GM21360 (cell line): ENCODE measurements around the gene SRMS.
A peak's percentile ranks its signal among the peaks of the same experiment; 100 is the strongest.

Experiments
- ATAC-seq: cut with Tn5 transposase; IDR thresholded peaks from one replicate; pipeline ENCODE4 v1.9.1; 2021; ENCODE audit warnings: mild to moderate bottlenecking, moderate library complexity; ENCODE audit not compliant: unreplicated experiment

SRMS gene

DNA sequence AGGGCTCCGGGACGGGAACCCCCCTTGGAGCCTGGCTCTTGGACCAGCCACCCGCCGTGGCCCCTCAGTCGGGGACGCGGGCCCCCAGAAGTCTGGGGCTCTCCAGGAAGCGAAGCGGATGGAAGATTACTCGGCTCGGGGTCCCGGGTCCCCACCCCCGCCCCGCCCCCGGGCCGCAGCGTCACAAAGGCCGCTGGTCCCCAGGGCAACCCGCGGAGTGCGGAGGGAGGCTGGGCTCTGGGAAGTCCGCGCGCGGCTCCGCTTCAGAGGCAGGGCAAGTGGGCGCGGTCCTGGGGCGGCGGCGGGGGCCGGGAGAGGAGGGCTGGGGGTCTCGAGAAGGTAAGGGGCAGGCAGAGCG lies 6.4 kb upstream of the SRMS start, which contains the start of gene FNDC11:
TSS of gene FNDC11 (plus strand) at position 227 of the 358 bp plus-strand sequence. CDS start 1,505 bp downstream, outside the sequence.
- peak; percentile 22 for ATAC-seq

DNA sequence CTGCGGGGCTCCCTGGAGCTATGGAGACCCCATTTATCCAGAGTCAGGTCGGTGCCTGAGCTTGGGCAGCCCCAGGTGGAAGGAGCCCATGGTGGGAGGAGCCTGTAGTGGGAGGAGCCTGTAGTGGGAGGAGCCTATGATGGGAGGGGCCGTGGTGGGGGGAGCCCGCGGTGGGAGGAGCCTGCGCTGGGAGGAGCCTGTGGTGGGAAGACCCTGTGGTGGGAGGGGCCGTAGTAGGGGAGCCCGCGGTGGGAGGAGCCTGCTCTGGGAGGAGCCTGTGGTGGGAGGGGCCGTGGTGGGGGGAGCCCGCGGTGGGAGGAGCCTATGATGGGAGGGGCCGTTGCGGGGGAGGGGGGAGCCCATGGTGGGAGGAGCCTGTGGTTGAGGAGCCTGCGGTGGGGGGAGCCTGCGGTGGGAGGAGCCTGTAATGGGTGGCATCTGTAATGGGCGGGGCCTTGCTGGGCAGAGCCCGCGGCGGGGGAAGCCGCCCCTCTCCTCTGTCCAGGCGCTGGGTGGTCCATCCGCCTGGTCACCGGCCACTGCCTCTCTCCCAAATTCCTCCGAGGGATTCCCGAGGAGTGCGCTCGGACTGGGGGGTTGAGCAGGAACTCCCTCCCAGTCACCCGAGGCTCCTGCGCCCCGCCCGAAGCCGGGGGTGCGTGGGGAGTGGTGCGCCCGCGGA lies 5.8 kb upstream of the SRMS start:
- peak; percentile 46 for ATAC-seq

DNA sequence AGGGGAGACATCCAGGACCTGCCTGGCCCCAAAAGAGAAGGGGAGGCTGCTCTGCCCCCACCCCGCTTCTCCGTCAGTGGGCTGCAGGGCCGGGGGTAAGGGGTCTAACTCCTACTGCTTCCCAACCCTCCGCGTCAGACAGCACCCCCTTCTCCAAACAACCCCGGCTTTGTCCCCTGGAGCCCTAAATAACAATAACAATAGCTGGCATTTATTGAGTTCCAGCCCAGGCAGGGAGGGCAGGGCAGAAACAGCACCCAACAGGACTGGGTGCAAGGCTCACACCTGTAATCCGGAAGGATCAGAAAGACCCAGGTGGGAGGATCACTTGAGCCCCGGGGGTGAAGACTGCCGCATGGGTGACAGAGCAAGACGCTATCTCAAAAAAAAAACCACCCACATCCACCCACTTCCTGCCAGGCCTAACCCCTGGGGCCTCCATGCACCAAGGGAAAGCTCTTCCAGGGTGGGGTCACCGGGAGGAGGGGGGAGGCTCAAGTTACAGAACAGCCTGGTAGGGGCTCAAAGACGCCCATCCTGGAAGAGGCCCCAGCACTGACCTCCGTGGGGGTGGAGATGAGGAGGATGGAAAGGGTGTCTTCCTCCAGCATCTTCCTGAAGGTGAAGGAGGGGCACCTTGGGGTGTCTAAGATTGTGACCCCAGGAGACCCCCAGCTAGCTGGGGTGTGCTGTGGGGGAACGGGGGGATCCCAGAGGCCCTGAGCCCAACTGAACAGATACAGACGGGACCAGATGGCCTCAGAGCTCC lies 5.1 kb upstream of the SRMS start:
- peak; percentile 29 for ATAC-seq

DNA sequence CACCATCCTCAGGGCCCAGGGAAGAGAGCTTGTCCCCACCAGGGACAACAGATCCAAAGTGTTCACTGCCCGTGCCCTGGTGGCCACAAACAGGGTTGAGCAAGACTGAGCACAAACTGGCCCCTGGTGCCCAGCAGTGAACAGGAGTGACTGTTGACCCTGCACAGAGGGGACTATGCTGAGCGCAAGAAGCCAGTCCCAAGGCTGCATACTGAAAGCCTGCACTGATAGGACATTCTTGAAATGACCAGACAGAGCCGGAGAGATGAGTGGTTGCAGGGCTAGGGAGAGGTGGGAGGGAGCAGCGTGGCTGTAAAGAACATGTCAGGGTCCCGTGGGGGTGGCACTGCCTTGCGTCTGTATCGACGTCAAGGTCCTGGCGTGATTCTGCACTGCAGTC lies 3.5 kb upstream of the SRMS start:
- no peak for ATAC-seq

DNA sequence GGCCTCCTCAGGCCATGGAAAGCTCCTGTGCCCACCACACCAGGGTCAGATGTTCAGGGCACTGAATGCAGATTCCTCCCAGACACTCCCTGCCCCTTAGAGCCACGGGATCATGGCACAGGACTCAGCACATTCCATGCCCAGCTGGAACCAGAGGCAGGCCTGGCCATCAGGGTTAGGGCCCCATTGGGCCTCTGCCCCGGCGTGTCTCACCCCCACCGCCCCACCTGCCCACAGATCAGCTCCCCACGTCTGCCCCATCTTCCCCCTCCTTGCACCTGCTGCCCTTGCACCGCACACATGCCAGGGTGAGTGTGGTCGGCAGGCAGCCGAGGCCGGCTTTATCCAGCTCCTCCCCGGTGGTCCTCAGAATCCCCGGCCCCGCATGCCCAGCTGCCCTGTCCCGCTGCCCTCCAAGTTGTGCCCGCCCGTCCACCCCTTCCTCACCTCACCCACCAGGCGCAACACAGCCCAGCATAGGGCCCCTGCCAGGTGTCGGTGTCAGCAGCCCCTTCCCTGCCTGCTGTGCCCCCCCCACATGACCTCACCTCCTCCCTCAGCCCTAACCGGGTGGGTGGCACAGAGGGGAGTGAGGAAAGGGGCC lies 2.2 kb upstream of the SRMS start:
- ATAC-seq: no peak

DNA sequence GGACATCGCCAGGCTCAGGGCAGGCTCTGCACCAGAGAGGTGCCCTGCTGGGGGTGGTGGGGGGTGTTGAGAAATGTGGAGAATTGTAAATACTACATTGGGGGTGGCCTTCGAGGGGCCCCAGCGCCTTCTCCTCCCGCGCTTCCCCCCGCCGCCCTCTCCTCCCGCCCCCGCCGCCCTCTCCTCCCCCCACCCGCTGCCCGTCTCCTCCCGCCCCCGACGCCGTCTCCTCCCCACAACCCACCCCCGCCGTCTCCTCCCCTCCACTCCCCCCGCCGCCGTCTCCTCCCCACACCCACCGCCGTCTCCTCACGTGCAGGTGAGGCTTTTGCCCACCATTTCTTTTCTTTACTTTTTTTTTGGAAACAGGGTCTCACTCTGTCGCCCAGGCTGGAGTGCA lies 1.5 kb upstream of the SRMS start:
- ATAC-seq: no peak

DNA sequence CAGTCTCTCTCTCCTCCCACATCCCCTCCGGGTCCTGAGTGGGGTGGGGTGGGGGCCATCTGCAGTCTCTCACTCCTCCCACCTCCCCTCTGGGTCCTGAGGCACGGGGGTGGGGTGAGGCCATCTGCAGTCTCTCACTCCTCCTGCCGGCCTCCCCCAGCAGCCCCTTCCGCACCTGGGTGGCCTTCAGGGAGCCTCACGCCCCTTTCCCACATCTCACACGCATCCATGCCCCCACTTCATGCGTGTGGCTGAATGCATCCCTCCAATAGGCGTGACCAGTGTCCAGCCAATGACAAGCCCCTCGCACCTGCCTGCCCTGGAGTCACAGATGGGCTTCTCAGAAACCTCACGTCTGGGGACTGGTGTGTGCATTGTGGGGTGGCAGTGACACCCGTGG lies 993 bp upstream of the SRMS start:
- no peak for ATAC-seq

DNA sequence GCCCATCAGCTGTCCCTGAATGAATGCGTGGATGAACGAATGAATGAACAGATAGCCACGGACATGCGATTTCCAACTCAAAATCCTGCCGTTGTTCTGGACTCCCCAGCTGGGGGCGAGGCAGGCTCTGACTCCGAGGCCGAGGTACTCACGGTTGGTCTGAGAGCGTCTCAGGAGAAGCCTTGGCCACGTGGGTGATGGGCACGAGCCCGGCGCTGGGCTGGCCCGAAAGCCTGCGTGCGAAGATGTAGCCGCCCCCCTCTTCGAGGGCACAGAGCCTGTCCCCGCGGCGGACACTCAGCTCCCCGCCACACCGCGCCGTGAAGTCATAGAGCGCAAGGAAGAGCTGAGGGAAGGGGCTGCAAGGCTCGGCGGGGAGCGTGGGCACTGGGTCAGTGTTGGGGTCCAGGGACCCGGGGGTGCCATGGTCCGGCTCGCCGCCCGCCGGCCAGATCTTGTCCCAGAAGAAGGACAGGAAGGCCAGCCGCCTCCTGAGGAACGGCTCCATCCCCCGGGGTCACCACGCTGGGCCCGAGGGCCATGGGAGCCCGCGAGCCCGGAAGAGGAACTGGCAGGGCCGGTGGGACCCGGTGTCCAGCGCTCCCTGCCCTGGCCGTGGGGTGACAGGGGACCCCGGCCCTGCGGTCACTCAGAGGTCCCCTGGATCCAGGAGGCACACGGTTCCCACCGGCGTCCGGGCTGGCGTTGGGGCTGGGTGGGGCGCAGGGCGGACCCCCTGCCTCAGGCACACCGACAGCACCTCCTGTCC lies 409 bp downstream of the SRMS start:
- ATAC-seq: no peak

DNA sequence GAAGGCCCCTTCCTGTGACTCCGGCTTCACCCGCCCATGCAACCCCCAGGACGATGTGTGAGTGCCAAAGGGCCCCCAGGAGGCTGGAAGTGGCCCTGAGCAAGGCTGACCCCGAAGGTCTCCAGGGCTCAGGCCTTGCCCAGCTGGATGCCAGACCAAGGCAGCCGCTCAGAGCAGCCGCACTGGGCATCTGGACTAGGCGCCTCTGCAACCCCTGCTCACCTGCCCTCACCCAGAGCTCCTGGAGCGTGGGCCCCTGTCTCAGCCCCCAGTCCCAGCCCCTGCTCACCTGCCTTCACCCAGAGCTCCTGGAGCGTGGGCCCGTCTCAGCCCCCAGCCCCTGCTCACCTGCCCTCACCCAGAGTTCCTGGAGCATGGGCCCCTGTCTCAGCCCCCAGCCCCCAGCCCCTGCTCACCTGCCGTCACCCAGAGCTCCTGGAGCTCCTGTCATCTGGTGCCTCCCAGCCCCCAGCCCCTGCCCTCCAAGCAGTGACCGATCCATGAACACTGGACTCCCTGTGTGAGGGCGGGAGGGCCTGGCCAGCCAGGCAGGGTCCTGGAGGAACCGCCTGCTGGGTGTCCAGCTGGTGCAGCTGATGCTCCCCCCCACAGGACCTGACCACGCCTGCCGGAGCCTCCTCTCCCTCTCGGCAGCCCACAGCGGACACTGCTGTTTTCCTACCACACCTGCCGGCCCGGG lies 1.1 kb downstream of the SRMS start:
- no peak for ATAC-seq

DNA sequence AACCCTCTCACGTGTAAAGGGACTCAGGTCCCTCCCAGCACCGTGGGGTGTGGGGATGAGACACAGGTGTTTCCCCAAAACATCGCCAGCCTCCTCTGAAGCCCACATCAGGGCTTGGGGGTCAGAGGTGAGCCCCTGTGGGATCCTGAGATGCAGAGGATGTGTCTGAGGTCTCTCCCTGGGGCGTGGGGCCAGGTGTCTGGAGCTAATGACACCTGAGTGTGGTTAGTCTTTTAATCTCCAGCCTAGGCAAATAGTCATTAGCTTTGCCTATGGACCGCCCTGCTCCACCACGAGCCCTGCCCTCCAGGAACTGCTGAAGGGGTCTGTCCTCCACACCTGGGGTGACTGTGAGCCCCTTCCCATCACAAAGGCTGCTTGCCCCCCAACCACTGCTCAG lies 1.7 kb downstream of the SRMS start:
- ATAC-seq: no peak

DNA sequence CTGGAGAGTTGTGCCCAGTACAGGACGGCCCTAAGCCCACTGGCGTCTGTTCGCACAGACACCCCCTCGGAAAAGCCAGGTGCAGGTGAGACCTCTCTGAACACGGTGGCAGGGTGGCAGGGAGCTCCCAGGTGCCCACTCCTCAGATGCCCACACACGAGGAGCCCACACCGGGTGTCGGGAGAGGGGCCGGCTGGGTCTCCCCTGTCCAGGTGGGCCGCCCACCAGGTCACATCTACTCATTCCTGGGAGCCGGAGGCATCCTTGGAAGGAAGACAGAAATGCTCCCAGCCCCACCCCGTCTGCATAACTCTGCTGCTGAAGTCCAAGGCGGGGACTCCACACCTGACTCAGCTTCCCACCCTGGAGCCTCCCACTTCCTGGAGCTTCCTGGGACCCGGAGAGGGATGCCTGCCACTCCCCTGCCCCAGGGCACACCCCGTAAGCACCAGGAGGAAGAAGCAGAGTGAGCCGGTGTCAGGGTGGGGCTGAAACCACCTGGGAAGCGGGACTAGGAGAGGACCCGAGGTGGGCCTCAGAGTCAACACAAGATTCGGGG lies 2.5 kb downstream of the SRMS start:
- no peak for ATAC-seq

DNA sequence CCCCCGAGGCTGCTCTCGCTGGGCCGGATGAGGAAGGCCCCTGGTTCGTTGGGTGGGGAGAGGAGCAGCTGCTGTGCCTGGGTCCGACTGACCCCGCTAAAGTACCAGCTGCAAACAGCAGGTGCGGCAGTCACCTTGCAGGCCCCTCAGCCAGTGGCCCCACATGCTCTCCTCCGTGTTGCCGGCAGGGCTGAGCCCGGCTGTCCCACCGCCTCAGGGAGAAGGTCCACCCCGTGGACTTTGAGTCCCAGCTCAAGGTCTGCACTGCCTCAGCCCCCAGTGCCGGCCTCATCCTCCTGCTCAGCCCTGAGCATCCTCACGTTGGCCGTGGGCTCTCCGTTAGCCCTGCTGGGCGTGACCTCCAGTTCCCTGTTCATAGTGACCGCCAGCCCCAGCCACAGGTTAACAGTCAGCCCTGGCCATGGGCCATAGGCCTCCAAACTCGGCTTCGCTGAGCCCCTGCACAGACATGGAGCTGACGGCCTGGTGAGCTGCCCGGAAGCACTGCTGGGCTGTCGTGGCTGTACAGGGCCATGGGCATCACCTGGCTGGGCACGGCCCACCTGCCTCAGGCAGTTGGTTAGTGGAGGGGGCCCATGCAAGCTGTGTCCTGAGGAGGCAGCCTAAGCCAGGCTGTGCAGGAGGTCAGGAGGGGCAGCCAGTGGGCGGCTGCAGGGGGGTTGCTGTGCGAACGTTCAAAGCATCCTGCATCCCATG lies 3.1 kb downstream of the SRMS start:
- no peak for ATAC-seq

DNA sequence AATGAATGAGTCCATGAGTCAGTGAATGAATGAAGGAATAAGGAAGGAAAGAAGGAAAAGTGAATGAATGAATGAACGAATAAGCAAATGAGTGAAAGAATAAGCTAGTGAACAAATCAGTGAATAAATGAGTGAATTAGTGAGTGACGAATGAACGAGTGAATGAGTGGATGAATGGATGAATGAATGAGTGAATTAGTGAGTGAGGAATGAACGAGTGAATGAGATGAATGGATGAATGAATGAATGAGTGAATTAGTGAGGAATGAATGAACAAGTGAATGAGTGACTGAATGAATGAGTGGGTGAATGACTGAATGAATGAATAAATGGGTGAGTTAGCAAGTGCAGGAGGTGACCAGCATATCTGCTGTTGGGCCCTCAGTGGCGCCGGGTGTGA lies 3.8 kb downstream of the SRMS start:
- no peak for ATAC-seq

DNA sequence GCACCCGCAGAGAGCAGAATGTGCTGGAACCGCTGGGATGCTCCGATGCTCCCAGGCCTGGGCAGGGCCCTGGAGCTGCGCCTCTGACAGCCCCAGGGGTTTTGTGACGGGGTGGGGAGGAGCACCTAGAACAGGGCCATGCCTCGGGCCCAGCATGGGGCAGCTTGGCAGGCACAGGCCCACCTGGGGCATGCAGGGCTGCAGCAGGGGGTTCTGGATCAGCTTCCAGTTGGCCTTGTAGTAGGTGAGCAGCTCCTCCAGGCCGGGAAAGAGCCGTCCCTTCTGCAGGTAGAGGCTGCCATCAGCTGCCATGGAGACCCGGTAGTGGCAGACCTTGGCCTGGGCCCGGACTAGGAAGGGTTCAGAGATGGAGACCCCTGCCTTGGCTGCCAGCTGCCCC lies 4.4 kb downstream of the SRMS start:
- no peak for ATAC-seq

DNA sequence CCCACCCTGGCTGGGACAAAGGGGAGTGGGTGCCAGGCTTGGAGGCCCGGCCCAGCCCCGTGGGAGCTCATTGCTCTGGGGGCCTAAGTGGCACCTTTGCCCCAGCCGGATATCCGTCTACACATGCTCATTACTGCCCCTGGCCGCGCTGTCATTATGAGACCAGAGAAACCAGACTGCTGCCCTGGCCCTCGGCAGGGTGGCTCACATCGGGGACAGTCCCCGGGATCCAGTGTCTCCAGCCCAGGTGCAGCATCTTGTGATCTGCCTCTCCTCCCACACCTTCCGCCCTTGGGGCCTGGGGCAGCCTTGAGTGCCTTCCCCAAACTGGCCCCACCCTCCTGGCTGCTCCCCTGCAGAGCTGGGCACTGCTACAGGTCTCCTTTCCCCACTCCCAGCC lies 4.9 kb downstream of the SRMS start:
- ATAC-seq: peak; percentile 45

DNA sequence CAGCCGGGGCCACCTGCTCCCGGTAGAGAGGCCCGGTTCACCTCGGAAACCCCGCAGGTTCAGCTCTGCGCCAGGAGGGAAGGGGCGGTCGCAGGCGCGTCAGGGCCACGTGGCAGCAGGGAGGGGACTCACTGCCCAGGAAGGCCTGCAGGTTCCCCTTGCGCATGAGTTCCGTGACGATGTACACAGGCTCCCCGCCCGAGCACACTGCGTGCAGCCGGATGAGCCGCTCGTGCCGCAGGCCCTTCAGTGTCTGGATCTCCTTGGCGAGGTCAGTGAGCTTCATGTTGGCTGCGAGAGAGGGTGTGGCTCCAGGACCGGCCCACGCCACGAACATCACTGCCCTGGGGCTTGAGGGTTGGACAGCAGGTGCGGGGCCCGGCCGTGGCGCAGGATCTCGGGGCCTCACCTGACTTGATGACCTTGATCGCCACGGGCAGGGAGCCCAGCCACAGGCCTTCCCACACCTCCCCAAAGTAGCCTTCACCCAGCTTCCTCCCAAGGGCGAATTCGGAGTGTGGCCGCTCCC lies 5.5 kb downstream of the SRMS start:
- no peak for ATAC-seq

DNA sequence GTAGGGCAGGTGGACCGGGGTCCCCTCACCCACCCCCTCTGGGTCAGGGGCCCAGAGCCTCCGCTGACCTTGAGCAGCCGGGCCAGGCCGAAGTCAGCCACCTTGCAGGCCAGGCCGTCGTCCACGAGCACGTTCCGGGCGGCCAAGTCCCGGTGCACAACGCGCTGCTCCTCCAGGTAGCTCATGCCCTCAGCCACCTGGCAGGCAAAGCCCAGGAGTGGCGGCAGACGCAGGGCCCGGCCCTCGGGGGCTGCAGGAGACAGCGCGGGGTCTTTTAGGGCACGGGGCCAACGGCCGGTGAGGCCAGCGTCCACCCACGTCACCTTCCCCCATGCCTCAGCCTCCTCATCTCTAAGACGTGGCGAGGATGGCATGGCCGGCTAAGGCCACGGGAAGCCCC lies 6.2 kb downstream of the SRMS start:
- no peak for ATAC-seq

DNA sequence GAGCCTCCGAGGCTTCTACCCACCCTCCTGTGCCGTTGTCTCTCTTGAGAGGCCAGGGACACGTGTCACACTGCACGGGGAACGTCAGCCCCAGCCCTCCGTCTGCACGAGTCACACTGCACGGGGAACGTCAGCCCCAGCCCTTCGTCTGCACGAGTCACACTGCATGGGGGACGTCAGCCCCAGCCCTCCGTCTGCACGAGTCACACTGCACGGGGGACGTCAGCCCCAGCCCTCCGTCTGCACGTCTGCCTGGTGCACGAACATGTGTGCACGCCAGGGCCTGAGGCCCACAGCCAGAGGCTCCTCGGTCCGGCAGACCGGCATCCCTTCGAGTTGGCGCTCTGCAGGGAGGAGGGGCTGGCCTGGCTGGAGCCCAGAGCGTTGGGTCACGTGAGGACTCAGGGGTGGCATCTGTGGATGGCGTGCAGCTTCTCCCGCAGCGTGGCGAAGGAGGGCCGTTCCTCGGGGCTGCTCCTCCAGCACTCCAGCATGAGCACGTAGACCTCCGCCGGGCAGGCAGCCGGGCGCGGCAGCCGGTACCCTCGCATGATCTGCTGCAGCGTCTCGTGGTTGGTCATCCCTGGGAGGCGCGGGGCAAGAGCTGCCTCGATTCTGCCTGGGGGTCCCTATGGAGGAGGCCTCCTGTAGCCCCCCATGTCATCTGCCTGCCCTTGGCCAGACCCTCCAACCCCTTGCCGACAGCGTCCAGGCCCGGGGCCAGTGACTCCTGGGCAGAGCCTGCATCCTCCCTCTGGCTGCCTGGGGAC lies 6.9 kb downstream of the SRMS start:
- no peak for ATAC-seq
